ENCODE measurements around the gene E2F4. TPM values are rescaled to one million over a fixed set of nuclear protein-coding genes. Genes with fewer than 3 reads are reported as not detected.
A peak's percentile ranks its signal among the peaks of the same experiment; 100 is the strongest.

E2F4 gene
- total and polyA plus RNA-seq, 10 of the 15 experiments (the other 5 are each of a cell fraction or from before 2014, with no cell fraction given) = 11.7 to 132 (median 95.9) TPM

GRCh38 chr16:67228034-67228785 is 36.3 kb downstream of the E2F4 start:
- peak overlapping the region; percentile 80 for H3K9ac ChIP-seq (ENCODE audit: control insufficient read depth, insufficient read depth, low read length)
- H3K4me1 ChIP-seq (ENCODE audit: control insufficient read depth, insufficient read depth, low read length) = peaks cover 12% of the 10 kb centered on the region
- BruUV-seq (replicated peaks) = no TSS peak
- no peaks in the 10 kb centered on the region for H4K20me1 ChIP-seq (ENCODE audit: control insufficient read depth, insufficient read depth)
- SMC1A ChIA-PET (ENCODE audit: uncharacterized antibody, unreplicated experiment) = interaction anchor here (0.6 to 2.6 kb wide), 4 partner anchors 16 to 32 kb away, joined by 3 to 21 read pairs (median 10); partner anchors contain the start of genes FHOD1 and SLC9A5
- no peak for ATAC-seq
- H3K9me3 ChIP-seq (replicated peaks; ENCODE audit: control insufficient read depth, insufficient read depth, low read length) = no peaks in the 10 kb centered on the region
- POLR2A ChIA-PET = interaction anchor here (1.0 to 7.7 kb wide), 4 partner anchors 8 to 67 kb away, joined by 3 to 100 read pairs (median 12); partner anchors contain the start of genes E2F4, FHOD1 and SLC9A5
- H2AFZ ChIP-seq (ENCODE audit: control insufficient read depth, low read depth, low read length) = no peak overlapping the region
- CTCF ChIA-PET = interaction anchor here (0.6 to 2.5 kb wide), 7 partner anchors 11 to 73 kb away, joined by 3 to 25 read pairs (median 6); partner anchors contain the start of genes ELMO3, FBXL8, FHOD1 and TRADD
- WGBS (ENCODE audit: insufficient coverage, insufficient replicate concordance, low lambda C conversion rate, missing lambda C conversion rate) = 81% methylated on average over 9 of the region's 9 CpGs
- H3K27me3 ChIP-seq (replicated peaks in 1 of 2; ENCODE audit: control insufficient read depth in 2 of 2, insufficient read depth in 2 of 2, low read length in 1 of 2) = no peaks in the 10 kb centered on the region
- no peak overlapping the region for H3K27ac ChIP-seq (ENCODE audit: control insufficient read depth, insufficient read depth)
- RAD21 ChIA-PET (ENCODE audit: unreplicated experiment) = interaction anchor here (3.1 kb wide), 1 partner anchor 15 kb away, joined by 35 read pairs; no protein-coding TSS in a partner anchor
- FAIRE-seq = no peak
- peaks cover 14 to 25% of the 10 kb centered on the region in 2 experiments; a peak in 3 of 4 replicates for H3K36me3 ChIP-seq (ENCODE audit: control insufficient read depth in 2 of 2, insufficient read depth in 2 of 2, low read length in 1 of 2)
- TF ChIP-seq CBX5 (IDR thresholded peaks at IDR 0.05; ENCODE audit: low read depth) = no peak
- TF ChIP-seq MEF2A (IDR thresholded peaks at IDR 0.05; ENCODE audit: insufficient read depth, low read depth, low read length) = no peak
- no peak for TF ChIP-seq CREM (IDR thresholded peaks at IDR 0.05; ENCODE audit: low read depth)
- TF ChIP-seq ZNF384 (IDR thresholded peaks at IDR 0.05; ENCODE audit: borderline replicate concordance, low read depth, low read length) = no peak
- no peak for TF ChIP-seq RUNX3 (IDR thresholded peaks at IDR 0.05; ENCODE audit: low read length)
- peaks cover 18% of the 10 kb centered on the region for H3K79me2 ChIP-seq (ENCODE audit: control insufficient read depth, insufficient read depth, low read length)
- peak overlapping the region; percentile 87 for H3K4me3 ChIP-seq
- intact Hi-C loops (cut with micrococcal nuclease; ENCODE audit: unreplicated experiment) (no loop called here), in situ Hi-C loops (cut with MboI) (no loop called here)
- DNase-seq (ENCODE audit: low read depth, low spot score) = no peak
- H3K4me2 ChIP-seq (ENCODE audit: control insufficient read depth, insufficient read depth) = peak overlapping the region; percentile 86

GRCh38 chr16:67228905-67229304 is 37.0 kb downstream of the E2F4 start:
- Histone ChIP-seq H3K27ac (ENCODE audit: control insufficient read depth, insufficient read depth) (no peak overlapping the region), H3K4me1 (ENCODE audit: control insufficient read depth, insufficient read depth, low read length) (peaks cover 12% of the 10 kb centered on the region), H3K9me3 (replicated peaks; ENCODE audit: control insufficient read depth, insufficient read depth, low read length) (no peaks in the 10 kb centered on the region), H2AFZ (ENCODE audit: control insufficient read depth, low read depth, low read length) (no peak overlapping the region), H3K9ac (ENCODE audit: control insufficient read depth, insufficient read depth, low read length) (no peak overlapping the region), H3K36me3 (ENCODE audit: control insufficient read depth in 2 of 2, insufficient read depth in 2 of 2, low read length in 1 of 2) (peaks cover 16 to 29% of the 10 kb centered on the region in 2 experiments; a peak in 3 of 4 replicates), H3K4me2 (ENCODE audit: control insufficient read depth, insufficient read depth) (no peak overlapping the region), H3K27me3 (replicated peaks in 1 of 2; ENCODE audit: control insufficient read depth in 2 of 2, insufficient read depth in 2 of 2, low read length in 1 of 2) (no peaks in the 10 kb centered on the region), H3K4me3 (no peak overlapping the region), H3K79me2 (ENCODE audit: control insufficient read depth, insufficient read depth, low read length) (peaks cover 18% of the 10 kb centered on the region), H4K20me1 (ENCODE audit: control insufficient read depth, insufficient read depth) (no peaks in the 10 kb centered on the region)
- intact Hi-C loops (cut with micrococcal nuclease; ENCODE audit: unreplicated experiment) (no loop called here), in situ Hi-C loops (cut with MboI) (no loop called here)
- RAD21 ChIA-PET (ENCODE audit: unreplicated experiment) = no interaction called here
- SMC1A ChIA-PET (ENCODE audit: uncharacterized antibody, unreplicated experiment) = no interaction called here
- TF ChIP-seq POLR2AphosphoS2 (IDR thresholded peaks at IDR 0.05; ENCODE audit: low read depth, low read length) = 0 out of 2 replicates have a peak, but pooled peaks have one; percentile 10
- 0 out of 2 replicates have a peak, but pooled peaks have one; percentile 9 for TF ChIP-seq POLR2AphosphoS5 (IDR thresholded peaks at IDR 0.05; ENCODE audit: low read length)
- TF ChIP-seq RELA (IDR thresholded peaks at IDR 0.05; ENCODE audit: borderline replicate concordance, partially characterized antibody) = no peak
- WGBS (ENCODE audit: insufficient coverage, insufficient replicate concordance, low lambda C conversion rate, missing lambda C conversion rate) = 93% methylated on average over 9 of the region's 9 CpGs
- FAIRE-seq = no peak
- no peak for DNase-seq (ENCODE audit: low read depth, low spot score)
- CTCF ChIA-PET = no interaction called here
- BruUV-seq (replicated peaks) = no TSS peak
- POLR2A ChIA-PET = interaction anchor here (1.6 to 7.7 kb wide), 2 partner anchors 17 to 68 kb away, joined by 3 to 100 read pairs; partner anchors contain the start of genes FHOD1 and SLC9A5
- no peak for ATAC-seq
